GM19324 (cell line): ENCODE measurements around the gene HOXB5.

ENCODE experiments used
- ATAC-seq: cut with Tn5 transposase; IDR thresholded peaks from one replicate; pipeline ENCODE4 v1.9.1; 2021; ENCODE audit warnings: mild to moderate bottlenecking, moderate library complexity; ENCODE audit not compliant: unreplicated experiment, low FRiP score

Gene HOXB5

GRCh38 chr17:48593840-48594537 is 410 bp upstream of the HOXB5 start:
- no peak for ATAC-seq

DNA sequence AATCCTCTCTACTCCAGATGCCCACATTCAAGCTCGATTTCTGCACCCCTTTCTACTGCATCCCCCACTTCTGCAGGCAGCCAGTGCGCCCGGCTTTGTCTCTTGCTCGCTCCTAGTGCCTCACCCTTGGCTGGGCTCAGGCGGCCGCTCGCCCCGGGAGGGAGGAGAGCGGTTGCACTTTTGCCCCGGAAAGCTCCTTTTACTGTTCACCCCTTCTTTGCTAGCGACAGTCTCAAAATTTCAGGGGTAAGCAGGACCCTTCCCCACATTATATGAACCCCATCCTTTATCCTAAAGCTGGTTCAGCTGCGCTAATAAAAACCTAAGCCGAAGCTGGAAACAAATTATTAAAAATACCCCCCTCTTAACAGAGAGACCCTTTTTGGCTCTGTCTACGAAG is 1.0 kb downstream of the HOXB5 start:
- no peak for ATAC-seq

DNA sequence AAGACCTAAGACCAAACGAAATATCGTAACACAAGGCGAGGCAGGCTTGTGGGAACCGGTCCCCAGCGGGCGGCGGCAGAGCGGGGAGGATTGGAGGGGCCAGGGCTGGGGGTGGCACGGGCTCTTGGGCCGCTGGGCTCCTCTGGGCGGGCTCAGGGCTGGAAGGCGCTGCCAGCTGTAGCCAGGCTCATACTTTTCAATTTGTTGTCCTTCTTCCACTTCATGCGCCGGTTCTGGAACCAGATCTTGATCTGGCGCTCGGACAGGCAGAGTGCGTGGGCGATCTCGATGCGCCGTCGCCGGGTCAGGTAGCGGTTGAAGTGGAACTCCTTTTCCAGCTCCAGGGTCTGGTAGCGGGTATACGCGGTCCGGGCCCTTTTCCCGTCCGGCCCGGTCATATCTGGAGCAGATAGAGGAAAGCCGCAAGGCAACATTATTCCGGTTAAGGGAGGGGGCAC is 1.5 kb downstream of the HOXB5 start:
- no peak for ATAC-seq

DNA sequence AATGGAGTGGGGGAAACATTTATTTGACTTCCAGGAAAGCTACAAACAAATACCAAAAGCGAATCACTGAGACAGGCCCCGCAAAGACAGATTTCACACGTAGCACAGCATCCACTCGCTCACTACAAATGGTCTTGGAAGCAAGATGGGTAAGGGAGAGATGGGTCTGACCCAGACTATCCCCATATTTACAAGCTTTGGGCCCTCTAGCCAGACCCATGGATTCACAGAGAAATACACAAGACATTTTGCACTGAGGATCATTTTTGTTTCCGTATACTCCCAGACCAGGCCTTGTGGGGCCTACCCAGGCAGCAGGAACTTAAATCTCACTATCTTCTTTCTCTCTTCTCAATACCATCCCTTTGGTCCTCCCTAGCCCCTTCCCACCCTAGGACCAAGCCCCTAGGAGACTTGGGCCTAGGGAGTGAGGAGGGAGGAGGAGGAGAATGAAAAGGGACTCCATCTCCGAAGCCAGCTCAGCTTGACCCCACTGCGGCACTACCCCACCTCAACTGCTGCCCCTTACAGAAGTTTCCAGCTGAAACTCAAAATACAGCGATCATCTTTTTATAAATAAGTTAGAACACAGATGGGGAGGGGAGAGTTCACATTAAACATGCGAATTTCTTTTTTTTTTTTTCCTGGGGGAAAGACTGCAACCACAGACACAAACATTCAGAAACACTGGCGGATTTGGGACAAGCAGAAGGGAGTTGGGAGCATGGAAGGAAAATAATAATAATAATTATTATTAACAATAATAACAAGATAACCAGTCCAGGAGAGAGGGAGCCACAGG is 2.1 kb downstream of the HOXB5 start:
- no peak for ATAC-seq

DNA sequence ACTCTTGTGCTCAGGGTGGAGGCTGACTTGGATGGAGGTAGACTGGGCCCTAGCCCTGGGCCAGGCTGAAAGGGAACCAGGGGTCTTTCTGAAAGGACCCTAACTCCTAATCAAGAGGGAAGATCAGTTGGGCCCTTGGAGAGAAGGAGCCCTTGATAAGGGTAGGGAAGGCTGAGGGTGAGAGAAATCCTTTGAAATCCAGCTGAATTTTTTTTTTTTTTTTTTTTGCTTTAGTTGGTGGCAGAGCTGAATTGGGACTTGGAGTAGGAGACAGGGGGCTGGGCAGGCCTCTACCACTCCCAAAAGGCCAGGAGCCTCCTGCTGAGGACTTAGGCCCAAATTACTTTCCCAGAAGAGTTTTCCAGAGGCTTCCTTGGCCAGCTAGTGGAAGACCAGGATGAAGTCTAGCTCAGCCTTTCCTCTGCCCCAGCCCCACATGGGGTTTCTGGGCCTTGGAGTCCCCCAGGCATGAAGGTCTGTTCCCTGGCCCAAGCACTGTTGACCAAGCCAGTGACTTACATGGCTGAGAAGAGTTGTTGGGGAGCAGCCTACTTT is 2.9 kb downstream of the HOXB5 start:
- no peak for ATAC-seq

- no peak for ATAC-seq
Measured at GRCh38 chr17:48589831-48590606, 3.6 kb downstream of the HOXB5 start, which contains the start of gene HOXB3. Gene HOXB3 (minus strand): TSS chr17:48590241. CDS start chr17:48552474, 37,767 bp downstream.

DNA sequence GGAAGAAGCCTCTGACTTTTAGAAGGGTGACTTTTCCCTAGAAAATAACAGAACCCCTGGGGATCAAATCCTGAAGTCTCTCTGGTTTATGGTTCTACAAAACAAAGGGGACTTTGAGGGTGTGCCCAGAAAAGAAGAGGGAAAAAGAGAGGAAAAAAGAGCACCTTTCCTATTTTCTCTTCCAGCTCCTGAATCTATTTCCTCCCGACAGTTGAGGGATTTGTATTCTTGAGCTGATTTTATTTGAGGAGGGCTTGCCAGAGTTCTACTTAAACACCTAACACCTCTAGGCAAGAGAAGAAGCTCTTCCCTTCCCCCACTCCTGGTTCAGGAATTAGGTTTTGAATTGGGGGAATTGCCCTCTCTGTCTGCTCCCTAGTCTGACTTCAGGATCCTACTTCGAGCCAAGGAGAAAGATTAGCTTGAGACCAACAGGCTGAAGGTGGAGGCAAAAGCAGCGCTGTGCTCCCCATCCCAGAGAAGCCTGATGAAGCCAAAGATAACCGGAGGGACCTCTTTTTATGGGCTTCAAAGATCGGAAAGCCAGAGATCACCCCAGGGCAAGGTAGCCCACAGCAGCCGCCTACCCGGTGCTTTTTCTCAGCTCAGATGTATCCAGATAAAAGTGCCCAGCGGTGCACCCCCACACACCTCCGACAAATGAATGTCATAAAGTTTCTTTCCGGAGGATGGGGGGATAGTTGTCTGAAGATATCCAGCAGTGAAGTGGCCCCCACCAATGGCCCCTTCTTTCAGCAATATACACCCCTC is 4.3 kb downstream of the HOXB5 start:
- ATAC-seq = no peak

GRCh38 chr17:48588528-48588927 is 5.1 kb downstream of the HOXB5 start:
- no peak for ATAC-seq

- no peak for ATAC-seq
Measured at GRCh38 chr17:48588074-48588415, 5.5 kb downstream of the HOXB5 start.

DNA sequence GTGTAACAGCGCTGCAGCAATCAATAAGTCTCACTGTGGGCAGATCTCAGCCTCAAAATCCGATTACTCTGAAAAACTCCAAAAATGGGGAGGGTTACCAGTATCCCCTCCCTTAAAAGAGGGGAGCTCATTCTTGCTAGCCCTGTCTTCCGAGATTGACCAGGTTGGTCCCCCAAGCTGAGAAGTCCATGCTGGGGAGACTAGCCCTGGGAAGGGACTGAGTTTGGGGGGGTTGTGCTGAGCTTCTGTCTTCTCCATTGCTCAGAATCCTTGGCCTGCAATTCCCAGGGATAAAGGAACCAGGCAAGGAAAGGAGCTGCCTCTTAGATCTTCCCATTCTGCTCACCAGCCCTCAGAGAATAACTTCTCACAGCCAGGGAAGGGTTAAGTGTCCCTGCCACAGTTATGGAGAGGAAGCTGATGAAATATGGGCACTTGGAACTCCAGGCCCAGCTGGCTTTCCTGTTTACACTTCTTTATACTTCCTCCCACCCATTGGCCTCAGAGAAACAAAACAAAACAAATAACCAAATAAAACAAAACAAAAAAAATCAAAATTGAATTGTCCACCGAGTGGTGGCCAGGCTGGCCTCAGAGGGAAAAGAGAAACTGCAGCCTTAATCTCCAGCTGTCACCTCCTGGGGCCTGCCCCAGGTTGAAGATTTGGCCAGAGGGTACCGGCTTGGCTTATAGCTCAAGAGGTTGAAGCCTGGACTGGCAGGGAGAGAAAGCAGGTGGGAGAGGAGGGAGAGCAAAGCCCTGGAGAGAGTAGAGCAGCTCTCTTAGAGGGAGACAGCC is 6.1 kb downstream of the HOXB5 start:
- ATAC-seq = no peak

DNA sequence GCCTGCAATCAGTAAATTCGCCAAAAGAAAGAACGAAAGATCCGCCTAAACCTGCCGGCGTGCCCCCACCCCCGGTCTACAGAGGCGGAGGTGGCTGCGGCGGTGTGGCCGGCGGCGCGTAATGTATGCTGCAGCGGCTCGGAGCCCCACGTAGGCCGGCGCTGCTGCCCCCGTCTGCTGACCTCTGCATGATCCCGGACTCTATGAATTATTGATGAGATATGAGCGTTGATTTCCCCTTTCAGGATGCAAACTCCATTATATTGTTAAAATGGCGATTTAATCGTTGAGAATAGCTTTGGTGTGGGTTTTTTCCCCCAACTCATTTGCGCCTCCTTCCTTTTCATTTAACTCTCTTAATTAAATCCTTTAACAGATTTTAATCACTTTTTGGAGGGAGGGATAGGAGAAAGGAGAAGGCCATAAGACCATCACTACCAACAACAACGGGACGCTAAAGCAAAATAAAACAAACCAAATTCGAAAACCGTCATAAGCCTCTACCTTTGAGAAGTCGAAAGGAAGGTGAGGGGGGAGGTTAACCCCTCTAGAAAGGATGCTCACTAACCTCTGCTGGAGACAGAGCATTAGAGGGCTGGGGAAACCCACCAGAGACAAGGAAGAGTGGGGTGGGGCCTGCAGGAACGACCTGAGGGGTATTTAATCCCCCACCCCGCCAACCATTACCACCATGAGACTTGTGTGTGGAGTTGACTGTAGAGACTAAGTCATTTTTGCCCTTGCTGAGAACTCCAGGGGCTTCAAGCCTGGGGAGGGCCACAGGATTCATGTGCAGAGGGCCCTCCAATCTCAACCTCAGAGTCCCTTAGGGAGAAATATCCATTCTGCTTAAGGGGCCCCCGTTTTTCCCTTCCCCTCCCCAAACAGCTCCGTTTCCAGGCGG is 7.0 kb downstream of the HOXB5 start:
- ATAC-seq = no peak

DNA sequence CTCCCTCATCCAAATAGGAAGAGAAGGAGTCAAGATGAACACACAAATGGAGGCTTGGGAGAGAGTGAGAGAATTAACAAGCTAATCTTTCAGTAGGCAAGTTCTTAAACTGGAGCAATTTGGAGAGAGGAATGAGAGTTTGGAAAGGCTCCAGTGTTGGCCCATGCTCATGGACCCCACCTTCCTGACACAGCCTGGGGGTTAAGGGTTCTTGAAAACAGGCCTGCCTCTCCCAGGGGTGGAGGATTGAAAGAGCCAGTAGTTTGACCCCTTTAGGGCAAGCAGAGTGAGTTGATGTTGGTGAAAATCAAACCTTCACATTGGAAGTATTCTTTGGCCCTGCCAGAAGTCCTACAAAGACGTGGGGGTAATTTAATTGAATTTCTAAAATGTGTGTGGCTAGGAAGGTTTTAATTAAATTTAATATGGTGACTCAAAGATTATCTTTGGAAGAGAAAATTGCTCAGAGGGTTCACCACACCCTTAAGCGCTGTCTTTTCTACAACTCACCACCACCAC is 9.3 kb downstream of the HOXB5 start:
- no peak for ATAC-seq

- ATAC-seq = no peak
Measured at GRCh38 chr17:48583708-48584222, 9.8 kb downstream of the HOXB5 start.

GRCh38 chr17:48582750-48583069 is 10.9 kb downstream of the HOXB5 start:
- ATAC-seq = no peak

DNA sequence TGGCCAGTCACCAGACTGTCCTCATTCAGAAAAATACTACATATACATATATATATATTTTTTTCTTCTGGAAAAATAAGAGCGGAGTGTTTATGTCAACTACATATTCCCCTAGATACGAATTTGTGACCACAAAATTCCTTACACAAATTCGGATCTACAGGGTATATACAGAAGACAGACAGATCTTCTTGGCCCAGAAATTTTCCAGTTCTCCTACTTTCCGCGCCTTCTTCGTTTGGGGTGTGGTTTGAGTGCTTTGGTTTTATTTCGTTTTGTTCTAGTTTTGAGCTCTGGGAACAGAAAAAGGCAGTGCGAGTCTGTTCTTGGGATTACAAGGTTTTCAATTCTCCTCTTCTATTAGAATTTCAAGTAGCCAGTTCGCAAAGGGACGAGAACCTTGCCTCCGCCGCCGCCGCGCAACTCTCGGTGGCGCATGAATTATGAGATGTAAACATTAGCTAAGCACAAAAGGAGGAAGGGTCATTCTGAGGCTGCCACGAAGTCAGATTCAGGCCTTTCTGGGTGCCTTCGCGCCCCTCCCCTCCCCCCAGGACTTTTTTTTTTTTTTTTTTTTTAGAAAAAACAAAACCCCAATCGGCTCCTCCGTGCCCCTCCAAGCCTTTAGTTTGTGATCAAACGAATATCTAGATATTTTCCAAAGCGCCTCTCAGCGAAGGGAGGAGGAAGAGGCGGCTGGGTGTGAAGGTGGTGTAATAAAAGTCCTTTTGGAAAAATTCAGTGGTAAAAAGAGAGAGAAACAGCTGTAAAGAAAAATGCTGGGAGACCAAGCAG is 13.6 kb downstream of the HOXB5 start:
- no peak for ATAC-seq

GRCh38 chr17:48579471-48579759 is 14.2 kb downstream of the HOXB5 start:
- ATAC-seq = no peak

GRCh38 chr17:48578616-48579470 is 14.7 kb downstream of the HOXB5 start:
- peak; percentile 15 for ATAC-seq
